NCI-H2107 (cell line): ENCODE results near the gene NMRK1.
A peak's percentile ranks its signal among the peaks of the same experiment; 100 is the strongest.

Experiments used
- DNase-seq: peaks from one replicate; lab custom pipeline; 2025; lab: John Stamatoyannopoulos, UW

NMRK1 gene

DNA sequence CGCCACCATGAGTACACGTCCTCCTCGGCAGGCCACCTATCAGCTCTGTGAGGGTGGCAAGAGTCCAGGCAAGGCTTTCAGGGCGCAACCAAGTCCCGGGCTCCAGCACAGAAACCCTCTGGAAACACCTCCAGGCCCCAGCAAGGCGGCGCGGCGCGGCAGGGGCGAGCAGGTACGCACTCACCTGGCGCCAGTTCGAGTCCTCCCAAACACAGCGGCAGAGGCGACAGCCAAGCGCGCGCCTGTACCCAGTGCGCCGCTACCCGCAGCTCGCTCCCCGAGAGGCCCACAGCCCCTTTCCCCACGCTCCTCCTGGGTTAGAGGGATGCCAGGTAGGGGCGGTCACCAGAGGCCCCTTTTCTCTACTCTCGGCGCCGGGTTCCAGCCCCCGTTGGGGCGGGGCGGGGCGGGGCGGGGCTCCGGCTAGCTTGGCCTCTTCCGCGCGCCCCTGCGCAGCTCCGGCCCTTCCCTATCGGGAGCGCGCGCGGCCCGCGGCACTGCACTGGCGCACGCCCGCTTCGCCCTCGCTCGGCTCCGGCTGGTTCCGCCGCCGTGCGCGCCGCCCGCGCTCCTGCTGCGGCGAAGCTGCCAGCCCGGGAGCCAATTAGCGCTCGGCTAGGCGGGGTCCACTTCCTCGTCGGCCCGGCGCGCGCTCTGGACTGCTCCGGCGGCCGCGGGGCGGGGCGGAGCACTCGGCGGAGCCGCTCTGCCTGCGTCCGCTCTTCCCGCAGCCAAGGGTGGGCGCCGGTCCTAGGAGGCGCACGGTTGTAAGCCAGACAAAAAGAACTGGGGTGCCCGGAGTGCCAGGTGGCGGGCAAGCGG, at the start of gene NMRK1, which contains the start of gene OSTF1:
Gene NMRK1 (minus strand): TSS at position 332 of the 822 bp plus-strand sequence. CDS start 5,040 bp downstream, outside the sequence.
Gene OSTF1 (plus strand): TSS at position 691 of the 822 bp plus-strand sequence. CDS start 179 bp downstream, outside the sequence.
- DNase-seq, result peak; percentile 85

- no peak for DNase-seq
Measured at GRCh38 chr9:75134495-75134894, 46.5 kb upstream of the NMRK1 start.

DNA sequence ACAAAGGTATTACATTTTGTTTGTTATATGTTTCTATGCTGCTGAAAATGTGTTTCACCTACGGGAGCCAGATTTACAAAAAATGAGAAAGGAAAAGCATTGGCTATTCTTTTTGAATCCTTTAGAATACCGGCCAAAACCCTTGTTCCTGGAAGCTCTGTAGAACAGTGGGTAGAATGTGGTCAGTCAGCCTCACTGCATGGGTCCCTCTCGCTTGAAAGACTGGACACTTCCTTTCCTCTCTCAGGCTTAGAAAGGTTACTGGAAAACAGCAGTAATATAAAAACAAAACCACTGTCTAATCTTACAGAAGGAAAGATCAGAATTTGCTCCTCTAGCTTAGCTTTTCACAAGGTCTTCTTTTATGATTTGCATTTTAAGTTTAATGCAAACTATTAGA, 45.4 kb upstream of the NMRK1 start:
- no peak for DNase-seq

DNA sequence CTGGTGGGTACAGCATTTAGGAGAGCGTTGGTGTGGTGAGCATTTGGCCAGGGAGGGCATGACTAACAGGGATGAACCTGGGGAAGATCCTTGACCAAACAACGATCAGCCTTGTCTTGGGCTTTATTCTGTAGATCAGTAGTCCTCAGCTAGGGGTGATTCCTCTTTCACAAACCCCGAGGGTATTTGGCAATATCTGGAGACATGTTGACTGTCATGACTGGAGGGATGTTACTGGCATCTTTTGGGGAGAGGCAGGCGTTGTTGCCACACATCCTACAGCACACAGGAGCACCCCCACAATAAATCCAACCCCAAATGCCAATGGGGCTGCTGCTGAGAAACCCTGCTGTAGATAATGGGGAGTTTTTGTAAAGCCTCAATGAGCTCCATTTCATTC, 44.3 kb upstream of the NMRK1 start:
- DNase-seq, result no peak

GRCh38 chr9:75131700-75132099, 43.7 kb upstream of the NMRK1 start:
- DNase-seq, result no peak

GRCh38 chr9:75130621-75131230, 42.8 kb upstream of the NMRK1 start:
- DNase-seq, result no peak

DNA sequence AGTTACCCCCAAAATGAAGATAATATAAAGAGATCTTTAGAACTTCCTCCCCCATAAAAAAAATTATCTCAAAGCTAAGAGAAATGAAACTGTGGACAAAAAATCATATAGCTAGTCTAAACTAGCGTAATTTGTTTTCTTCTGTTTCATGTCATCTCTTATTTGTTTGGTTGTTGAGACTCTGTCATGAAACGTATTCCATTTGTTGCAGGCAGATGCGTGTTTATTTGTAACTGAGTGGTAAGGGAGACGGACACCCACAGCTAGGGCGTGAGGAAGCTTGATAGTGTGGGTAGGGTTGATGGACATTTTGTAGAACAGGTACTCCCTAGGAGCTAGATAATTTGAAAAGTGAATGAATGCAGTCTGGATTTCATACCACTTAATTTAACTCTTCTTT, 42.2 kb upstream of the NMRK1 start:
- no peak for DNase-seq

DNA sequence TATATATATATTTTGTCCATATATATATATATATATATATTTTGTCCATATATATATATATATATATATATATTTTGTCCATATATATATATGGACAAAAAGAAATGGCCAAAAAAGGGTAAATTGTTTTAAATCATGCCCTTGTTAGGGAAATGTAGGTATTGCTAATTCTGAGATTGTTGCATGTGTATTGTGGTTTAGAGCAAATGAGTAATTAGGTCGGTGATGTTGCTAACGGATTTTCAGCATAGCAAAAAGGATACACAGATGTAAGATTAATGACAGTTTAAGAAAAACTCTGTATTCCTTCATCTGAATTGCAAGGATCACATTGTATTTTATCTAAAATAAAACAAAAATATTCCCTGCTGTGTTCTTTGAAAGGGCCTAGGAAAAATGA, 40.6 kb upstream of the NMRK1 start:
- DNase-seq, result no peak

GRCh38 chr9:75123696-75124095, 35.7 kb upstream of the NMRK1 start:
- DNase-seq, result no peak

- no peak for DNase-seq
Measured at GRCh38 chr9:75121914-75122558, 34.1 kb upstream of the NMRK1 start.

DNA sequence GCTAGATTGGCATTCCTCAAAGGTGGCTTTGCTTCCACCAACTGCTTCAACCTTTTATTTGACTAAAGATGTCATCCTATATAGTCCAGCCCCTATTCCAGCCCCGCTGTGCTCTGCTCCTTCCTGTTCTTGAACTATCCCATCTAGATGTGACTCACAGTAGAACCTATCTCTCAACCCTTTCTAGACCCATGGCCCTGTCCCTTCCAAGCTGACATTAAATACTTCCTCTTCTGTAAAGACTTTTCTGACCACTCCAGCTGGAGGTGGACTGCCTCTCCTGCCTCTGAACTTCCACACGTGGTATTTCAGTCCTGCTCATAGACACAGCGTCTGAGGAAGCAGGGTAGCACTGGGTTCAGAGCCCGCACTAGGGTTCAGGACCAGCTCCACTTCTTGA, 32.7 kb upstream of the NMRK1 start:
- DNase-seq, result no peak

DNA sequence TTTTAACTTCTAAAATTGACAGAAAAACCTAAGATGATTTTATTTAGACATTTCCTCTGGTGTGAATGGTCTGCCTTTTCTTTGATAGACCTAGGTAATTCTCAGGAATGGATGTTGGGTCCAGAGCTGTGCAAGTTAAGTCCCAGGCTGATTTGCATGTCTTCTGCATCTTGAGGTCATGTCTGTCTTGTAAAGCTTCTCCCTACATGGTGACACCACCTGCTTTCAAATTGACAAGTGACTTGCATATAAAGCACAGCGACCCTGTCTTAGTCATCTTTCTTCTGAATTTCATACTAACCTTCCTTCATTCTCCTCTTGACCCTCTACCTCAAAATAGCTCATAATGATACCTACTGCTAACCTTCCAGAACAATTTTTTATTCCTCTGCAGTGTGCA, 29.6 kb upstream of the NMRK1 start:
- no peak for DNase-seq

- no peak for DNase-seq
Measured at GRCh38 chr9:75116306-75116705, 28.4 kb upstream of the NMRK1 start.

DNA sequence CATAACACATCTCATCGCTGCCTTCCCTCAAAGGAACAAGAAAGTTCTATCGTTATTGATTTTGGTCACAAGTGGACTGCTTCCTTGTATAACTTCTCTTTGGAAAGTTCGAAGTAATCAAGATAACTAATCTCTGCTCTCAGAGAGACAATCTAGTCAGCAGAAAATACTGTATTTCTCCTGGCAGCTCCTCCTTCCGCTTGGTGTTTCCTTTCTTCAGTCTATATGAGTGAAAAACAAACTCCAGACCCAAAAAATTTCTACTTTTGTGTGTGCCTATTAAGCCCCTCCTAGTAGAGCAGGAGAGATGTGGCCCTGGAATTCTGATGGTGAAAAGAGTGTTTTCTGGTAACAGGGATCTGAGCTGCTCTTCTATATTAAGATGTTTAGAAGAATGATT, 24.8 kb upstream of the NMRK1 start:
- DNase-seq, result no peak

DNA sequence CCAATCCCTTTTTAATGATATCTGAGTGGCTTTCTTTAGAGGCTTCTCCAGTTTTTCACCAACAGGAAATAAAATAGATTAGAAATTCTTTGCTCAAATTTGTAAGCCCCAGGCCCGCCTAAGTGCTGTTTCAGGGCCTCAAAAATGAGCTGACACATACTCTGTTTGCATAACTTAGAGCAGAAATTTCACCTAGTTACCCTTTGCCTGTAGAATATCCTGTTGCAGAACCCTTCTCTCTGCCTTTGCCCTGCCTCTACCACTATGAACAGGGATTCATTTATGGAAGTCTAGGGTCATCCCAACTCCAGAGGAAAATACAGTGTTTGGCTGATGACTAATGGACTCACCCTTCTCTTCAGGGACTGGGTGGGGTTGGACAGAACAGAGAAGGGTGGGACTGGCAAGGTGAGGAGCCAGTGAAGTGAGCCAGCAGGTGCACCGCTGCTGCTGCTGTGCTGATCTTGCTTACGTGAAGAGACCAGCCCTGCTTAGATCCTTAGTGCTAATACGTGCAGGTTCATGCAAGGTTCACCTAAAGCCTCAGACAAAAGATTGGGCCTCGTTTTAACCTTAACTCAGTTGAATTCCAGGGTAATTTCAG, 23.2 kb upstream of the NMRK1 start:
- no peak for DNase-seq

DNA sequence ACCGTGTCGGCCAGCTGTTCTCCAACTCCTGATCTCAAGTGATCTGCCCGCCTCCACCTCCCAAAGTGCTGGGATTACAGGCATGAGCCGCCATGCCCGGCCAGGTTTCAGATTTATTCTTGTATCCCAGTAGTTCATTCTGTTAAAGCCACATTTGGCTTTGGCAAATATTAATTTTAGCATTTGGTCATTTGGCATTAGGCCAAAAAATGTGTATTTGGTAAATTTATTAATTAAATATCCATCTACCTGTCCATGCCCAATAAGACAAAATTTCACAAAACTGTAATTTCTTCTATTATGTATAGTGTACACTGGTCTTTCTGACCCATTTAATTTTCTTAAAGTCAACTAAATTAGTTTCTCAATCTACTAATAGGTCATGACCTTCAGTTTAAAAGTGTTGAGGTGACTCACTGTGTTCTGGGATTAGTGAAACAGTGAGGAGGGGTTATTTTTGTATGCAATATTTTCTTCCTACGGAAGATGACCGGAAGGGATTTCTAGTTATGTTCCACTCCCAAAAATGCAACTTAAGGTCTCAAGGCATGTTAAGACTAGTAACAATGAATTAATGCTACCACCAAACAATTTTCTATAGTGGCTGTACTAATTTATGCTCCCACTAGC, 21.4 kb upstream of the NMRK1 start:
- DNase-seq, result no peak

GRCh38 chr9:75108571-75108970, 20.6 kb upstream of the NMRK1 start:
- no peak for DNase-seq

DNA sequence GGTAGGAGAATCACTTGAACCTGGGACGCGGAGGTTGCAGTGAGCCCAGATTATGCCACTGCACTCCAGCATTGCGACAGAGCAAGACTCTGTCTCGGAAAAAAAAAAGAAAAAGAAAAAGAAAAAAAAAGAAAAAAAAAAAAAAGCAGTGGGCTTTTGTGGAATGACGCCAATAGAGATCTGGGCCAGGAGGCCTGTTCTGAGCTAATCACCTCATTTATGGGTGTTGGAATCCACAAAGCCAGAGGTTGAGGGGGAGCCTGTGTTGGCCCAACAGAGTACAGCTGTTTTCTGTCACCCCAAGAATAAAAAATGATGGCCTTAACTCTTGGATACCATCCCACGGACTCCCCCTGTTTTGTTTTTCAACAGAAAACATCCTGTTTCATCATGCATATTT, 18.9 kb upstream of the NMRK1 start:
- DNase-seq, result no peak

GRCh38 chr9:75105841-75106240, 17.9 kb upstream of the NMRK1 start:
- DNase-seq, result no peak

- no peak for DNase-seq
Measured at GRCh38 chr9:75105019-75105540, 17.1 kb upstream of the NMRK1 start.

- DNase-seq, result no peak
Measured at GRCh38 chr9:75104607-75105006, 16.7 kb upstream of the NMRK1 start.
